HG02884 (cell line): Measurements from ENCODE around the gene KDM4B.
"Not testable (repeated sequence)": the region's sequence is repeated elsewhere in the genome, so short reads cannot be mapped to it uniquely, and the experiment has no call there.

Experiments used
- ATAC-seq: cut with Tn5 transposase; IDR thresholded peaks from one replicate; pipeline ENCODE4 v1.9.1; 2021; ENCODE audit warnings: mild to moderate bottlenecking, moderate library complexity; ENCODE audit not compliant: unreplicated experiment

KDM4B gene

DNA sequence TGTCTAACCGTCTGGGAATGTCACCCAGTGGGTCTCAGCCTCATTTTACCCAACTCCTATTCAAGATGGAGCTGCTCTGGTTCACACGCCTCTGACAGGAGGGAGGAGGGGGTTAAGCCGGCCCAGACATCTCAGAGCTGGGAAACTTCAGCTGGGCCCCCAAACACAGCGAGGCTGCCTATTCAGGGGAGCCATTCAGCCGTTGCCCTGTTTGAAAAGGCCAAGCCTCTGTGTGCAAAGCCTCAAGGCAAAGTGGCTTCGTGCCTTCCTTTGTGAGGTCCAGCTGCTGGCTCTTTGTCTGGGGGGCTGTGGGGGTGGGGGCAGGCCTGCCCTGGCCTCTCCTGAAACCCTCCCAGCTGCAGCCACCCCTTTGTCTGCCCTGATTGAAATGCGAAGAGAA, 224.3 kb downstream of the KDM4B start:
- ATAC-seq = no peak

DNA sequence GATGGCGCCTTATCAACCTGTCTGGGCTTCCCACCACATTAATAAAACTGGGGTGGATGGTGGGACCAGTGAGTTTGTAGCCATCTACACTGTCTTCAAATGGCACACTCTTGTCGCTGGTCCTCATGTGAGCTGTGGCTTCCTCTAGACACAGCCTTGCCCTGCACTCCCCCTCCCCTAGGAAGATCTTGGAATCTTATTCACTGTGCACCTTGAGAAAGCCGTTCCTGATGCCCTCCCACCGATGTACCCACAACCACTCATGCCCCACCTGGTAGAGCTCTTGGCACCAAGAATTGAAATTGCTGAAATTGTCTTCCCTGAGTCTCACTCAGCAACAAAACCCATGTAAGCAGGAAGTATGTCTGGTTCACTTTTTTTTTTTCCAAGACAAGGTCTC, 225.7 kb downstream of the KDM4B start:
- no peak for ATAC-seq

DNA sequence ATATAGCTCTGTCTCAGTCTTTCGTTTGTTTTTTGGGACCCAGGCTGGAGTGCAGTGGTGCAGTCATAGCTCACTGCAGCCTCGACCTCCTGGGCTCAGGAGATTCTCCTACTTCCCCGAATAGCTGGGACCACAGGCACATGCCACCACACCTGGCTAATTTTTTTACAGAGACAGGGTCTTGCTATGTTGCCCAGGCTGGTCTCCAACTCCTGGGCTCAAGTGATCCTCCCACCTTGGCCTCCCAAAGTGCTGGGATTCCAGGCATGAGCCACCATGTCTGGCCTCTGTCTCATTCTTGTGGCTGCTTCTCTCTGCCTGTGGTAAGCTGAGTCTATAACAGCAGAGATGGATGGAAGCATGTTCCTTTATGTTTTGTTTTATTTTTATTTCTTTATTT, 226.7 kb downstream of the KDM4B start:
- ATAC-seq = not testable (repeated sequence)

DNA sequence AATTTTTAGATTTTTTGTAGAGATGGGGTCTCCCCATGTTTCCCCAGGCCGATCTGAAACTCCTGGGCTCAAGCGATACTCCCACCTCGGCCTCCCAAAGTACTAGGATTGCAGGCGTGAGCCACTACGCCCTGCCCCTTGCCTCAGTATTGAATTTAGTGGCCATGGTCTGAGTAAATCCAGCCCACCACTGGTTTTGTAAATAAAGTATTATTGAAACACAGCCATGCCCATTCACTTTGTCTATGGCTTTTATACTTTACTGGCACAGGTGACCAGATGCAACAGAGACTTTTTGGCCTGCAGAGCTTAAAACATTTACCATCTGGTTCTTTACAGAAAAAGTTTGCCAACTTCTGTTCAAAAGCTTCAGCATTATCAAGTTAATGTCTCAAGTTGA, 227.9 kb downstream of the KDM4B start:
- no peak for ATAC-seq

DNA sequence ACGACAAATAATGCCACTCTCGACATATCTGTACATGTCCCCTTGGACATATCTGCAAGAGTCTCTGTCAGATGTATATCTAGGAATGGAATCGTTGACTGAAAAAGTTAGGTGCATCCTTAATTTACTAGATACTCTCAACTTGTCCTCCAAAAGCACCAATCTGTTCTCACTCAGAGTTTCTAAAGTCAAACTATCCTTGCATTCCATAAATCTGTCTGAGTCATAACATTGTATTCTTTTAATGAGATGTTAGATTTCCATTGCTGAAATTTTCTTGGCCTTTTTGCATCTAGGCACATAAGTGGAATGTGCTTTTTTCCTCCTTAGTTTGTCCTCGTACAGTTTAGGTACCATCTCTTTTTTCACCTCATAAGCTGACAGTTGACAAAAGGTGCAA, 231.9 kb downstream of the KDM4B start:
- no peak for ATAC-seq

DNA sequence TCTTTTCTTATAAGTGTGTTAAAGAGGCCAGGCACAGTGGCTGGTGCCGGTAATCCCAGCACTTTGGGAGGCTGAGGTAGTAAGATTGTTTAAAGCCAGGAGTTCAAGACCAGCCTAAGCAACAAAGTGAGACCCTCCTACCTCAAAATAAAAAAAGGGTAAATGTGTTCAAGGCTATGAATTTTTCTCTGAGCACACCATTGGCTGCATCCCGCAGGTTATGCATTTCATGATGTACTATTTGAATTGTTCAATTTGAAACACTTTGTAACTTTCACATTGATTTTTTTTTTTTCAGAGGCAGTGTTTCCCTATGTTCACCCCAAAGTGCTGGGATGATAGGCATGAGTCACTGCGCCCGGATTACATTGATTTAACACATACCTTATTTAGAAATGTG, 233.6 kb downstream of the KDM4B start:
- no peak for ATAC-seq
